HG02943 (cell line): Measurements from ENCODE around the gene AVEN.
A peak's percentile ranks its signal among the peaks of the same experiment; 100 is the strongest.

Experiments
- ATAC-seq: cut with Tn5 transposase; IDR thresholded peaks from one replicate; pipeline ENCODE4 v1.9.1; 2021; ENCODE audit warnings: mild to moderate bottlenecking, low read depth, moderate library complexity; ENCODE audit not compliant: unreplicated experiment

AVEN gene

GRCh38 chr15:33994005-33994615 lies 44.9 kb downstream of the AVEN start:
- no peak for ATAC-seq

DNA sequence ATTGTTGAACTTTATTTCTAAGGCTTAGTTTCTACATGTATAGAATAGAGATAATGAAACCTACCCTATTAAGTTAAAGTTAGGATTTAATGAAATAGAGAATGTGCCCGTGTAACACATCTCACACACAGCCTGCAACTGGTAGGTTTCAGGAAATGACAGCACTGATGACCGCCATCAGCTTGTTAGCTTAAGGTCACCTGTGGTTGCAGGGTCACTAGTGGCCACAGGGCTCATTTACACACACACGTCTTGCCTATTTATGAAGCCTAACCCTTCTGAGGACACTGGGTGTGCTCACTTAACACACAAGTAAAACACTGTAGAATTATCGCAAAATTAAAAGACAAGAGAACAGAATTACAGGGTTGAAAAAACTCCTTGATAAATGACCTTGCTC lies 50.6 kb downstream of the AVEN start:
- no peak for ATAC-seq

GRCh38 chr15:33987444-33987843 lies 51.6 kb downstream of the AVEN start:
- no peak for ATAC-seq

- ATAC-seq, result no peak
These were observed 53.3 kb downstream of the AVEN start for GRCh38 chr15:33985751-33986150.

GRCh38 chr15:33985287-33985686 lies 53.7 kb downstream of the AVEN start:
- ATAC-seq, result no peak

GRCh38 chr15:33982516-33982915 lies 56.5 kb downstream of the AVEN start:
- no peak for ATAC-seq

GRCh38 chr15:33980159-33980558 lies 58.8 kb downstream of the AVEN start:
- ATAC-seq, result no peak

- no peak for ATAC-seq
These were observed 63.9 kb downstream of the AVEN start for GRCh38 chr15:33975022-33975565.

DNA sequence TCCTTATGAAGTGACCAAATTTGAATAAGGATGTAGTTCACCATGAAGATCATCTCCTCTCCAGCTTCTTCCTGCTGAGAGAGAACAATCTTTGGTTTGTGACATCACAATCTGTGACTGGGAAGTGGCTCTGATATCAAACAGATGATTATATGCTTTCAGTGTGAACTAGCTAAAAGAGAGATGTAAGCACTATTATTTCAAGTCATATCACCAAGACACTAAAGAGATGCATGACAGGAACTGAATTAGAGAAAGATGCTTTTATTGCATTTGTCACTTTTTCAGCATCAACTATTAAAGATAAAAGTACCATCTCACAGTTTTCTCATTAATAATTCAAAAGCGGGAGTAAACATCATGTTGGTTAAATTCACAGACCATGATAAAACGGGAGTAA lies 67.2 kb downstream of the AVEN start:
- ATAC-seq, result no peak

DNA sequence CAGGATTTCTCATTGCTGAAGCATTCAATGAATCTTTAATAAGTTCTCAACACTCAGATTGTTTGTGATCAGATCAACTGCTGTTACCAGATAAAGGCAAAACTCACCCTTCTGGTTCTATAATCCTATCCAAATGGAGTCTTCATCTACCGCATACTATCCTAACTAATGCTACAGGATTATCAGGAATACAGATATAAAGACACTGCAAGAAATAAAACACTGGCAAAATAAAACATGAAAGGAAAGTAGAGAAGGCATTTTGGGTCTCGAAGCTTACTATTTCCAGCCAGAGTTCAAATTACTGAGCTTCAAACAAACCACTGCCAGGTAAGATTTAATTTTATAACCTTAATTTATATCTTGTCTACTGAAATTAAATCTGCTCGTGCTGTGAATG lies 70.2 kb downstream of the AVEN start:
- no peak for ATAC-seq

DNA sequence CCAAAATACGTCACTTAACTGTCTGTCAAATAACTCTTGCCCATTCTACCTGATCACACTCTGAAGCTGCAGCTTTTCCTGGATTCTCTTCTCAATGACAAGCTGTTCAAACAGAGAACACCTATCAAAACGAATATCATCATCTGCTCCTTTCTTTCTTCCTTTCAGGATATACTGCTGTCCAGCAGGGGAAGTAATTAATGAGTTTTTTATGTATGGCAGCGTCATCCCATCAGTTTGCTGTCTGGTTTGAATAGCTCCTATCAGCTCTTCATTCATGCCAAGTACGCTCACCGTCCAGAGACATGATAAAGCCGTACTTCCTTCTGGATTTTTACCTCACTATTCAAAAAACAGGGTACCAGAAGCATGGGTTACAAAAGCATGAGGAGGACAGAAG lies 70.8 kb downstream of the AVEN start, which contains the start of gene CHRM5:
Gene CHRM5, plus strand, starts transcription at position 274 of the 400 bp plus-strand sequence. CDS start 94,221 bp downstream, outside the sequence.
- no peak for ATAC-seq

GRCh38 chr15:33964665-33965040 lies 74.4 kb downstream of the AVEN start:
- no peak for ATAC-seq

DNA sequence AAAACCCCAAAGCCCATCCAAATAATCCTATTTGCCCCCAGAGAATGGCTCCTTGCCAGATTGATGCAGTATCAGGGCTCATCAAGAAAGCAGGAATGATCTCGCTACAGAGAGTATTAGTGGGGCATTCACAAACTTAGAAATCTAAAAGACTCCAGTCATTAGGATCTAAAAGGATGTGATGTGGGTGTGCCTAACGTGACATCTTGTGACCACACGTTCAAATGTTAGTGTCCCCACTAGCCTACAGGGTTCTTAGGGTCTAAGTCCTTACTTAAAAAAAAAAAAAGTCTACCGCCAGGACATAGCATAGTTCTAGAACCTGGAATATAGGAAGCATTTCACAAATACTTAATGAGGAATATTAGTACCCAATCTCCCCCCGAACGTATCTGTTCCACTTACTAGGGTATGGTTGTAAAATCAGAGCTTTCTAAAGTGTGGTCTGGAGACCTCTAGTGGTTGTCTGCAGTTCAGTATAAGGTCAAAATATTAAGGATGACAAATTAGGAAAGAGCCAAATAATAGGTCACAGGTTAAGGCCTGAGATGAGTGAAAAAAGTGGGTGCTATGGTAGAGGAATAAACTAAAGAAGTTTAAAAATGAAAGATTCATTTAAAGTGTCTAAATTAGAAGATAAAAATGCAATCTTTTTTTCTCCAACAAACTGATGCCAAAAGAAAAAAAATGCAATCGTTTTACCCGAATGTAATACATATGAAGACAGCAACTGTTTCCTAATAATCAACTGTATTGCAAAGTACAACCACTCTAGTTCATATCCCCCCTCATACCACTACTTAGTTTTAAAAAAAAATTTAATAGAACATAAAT lies 75.0 kb downstream of the AVEN start:
- no peak for ATAC-seq

DNA sequence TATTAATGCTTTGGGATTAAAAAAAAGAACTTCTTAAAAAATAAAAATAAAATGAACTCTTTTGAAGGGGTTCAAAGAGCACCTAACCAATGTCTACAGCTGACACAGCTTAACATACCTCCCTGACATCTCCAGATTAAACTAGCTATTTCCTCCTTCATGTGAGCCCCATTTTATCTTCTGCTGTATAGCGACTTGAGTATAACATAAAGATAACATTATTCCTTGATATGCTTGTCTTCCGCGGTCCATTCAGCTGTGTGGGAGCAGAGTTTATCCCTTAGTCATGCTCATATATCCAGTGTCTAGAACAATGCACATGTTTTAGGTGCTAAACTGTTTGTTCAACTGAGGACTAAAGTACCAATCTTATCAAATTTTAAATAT lies 78.5 kb downstream of the AVEN start:
- ATAC-seq, result no peak

GRCh38 chr15:33959844-33960548 lies 79.0 kb downstream of the AVEN start:
- no peak for ATAC-seq

DNA sequence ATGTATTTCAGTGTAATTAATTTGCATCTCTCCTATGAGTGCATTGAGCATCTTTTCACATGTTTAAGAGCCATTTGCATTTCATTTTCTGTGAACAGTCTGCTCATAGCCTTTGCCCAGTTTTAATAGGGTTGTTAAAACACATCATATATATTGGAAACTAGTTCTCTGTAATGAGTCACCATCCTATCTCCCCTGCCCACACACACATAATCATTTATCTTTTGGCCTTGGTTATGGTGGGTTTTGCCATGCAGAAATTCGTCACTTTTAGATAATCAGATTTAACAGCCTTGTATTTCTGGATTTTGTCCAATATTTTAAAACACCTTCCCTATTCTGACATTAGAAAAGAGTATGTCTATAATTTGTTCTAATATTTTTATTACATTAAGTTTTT lies 82.6 kb downstream of the AVEN start:
- no peak for ATAC-seq

DNA sequence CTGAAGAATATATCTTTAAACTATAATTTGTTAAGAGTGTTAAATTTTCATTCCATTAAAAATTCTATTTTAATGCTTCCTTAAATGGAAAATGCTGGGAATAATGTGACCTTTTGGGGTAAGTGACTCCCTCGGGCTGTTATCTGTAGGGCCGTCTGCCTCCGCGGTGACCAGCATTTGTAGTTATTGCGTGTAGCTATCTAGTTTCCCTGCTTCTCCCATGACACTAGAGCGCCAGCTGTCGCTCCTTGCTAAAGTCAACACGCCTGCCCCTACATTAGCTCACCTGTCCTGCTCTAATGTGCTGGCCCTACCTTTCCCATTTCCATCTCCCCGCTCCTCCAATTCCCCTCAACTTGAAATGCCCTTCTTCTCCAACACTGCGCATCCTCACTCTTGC lies 83.1 kb downstream of the AVEN start:
- ATAC-seq, result no peak

GRCh38 chr15:33946152-33946551 lies 92.9 kb downstream of the AVEN start:
- no peak for ATAC-seq

DNA sequence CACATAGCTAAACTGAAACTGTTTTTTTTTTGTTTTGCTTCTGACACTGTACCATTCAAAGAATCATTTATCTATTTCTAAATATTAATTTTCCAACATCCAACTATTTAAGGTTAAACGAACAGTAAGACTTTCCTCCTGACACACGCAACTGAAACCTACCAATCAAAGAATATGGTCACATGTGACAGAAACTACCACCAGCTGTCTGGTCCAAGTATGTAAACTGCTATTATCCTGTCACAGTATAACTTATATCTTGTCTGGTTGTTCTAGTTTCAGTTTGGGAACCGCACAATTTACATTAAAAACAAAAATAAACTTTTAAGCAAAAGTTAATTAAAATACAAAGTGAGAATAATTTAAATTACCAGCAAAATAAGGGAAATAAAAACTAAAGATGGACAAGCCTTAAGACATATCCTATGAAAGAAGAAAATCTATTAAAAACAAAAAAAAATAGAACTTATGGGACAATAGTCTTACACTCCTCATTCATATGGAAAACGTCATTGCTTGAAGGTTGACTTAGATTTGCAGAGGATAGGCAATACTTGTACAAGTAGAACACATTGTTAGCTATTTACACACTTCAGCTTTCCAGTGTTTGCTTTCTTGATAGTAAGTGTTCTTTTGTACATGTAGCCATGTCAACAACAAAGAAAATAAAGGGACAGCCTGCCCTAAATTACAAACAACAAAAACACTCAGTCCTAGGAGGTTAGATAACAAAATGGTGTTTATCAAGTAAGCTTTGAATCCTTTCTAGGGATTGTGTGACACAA lies 97.5 kb downstream of the AVEN start:
- peak; percentile 67 for ATAC-seq

DNA sequence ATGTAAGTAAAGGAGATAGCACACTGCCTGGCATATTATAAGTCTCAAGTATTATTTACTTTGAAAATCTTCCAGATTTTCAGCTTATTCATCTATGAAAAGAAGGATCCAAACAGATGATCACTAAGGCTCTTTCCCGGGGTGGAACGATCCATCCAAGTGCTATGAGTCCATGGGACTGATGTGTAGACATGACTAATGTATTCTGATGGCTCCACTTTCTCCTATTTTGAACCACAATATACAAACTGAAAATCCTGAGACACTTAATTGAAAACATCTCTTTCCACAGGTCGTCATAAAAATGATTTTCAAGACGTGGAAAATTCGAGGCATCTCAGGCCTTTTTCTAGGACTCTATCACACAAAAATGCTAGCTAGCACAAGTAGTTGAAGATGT lies 104.1 kb downstream of the AVEN start:
- ATAC-seq, result no peak
